GM12874 (cell line): ENCODE data around the gene CXCL6.

Experiments
- TF ChIP-seq, protein P1 (sequence below): IDR thresholded peaks from 2 replicates; pipeline ENCODE4 v1.5.1; 2011; ENCODE audit warnings: low read depth, mild to moderate bottlenecking, control low read depth, low read length, moderate library complexity; ENCODE audit not compliant: insufficient read depth

Gene CXCL6

DNA sequence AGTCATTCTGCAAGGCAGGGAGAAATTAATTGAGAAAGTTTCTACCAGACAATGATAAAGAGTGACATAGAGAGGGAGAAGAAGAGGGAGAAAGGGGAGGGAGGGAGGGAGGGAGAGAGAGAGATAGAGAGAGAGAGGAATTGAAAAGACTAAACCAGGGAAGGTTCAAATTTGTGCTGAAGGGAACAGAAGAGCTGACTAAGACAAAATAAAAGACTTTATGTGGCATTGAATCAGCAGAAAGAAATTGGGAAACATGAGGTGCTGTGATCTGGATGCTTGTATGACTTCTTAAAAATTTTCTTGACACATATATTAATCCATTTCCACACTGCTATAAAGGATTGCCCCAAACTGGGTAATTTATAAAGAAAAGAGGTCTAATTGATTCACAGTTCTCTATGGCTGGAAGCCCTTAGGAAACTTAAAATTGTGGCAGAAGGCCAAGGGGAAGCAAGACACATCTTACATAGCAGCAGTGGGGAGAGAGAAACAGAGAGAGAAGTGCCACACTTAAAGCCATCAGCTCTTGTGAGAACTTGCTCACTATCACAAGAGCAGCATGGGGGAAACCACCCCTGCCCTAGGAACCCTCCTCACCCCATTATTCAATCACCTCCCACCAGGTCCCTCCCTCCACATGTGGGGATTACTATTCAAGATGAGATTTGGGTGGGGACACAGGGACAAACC, 13.5 kb upstream of the CXCL6 start:
- TF ChIP-seq, protein P1, sequence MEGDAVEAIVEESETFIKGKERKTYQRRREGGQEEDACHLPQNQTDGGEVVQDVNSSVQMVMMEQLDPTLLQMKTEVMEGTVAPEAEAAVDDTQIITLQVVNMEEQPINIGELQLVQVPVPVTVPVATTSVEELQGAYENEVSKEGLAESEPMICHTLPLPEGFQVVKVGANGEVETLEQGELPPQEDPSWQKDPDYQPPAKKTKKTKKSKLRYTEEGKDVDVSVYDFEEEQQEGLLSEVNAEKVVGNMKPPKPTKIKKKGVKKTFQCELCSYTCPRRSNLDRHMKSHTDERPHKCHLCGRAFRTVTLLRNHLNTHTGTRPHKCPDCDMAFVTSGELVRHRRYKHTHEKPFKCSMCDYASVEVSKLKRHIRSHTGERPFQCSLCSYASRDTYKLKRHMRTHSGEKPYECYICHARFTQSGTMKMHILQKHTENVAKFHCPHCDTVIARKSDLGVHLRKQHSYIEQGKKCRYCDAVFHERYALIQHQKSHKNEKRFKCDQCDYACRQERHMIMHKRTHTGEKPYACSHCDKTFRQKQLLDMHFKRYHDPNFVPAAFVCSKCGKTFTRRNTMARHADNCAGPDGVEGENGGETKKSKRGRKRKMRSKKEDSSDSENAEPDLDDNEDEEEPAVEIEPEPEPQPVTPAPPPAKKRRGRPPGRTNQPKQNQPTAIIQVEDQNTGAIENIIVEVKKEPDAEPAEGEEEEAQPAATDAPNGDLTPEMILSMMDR: no peak

DNA sequence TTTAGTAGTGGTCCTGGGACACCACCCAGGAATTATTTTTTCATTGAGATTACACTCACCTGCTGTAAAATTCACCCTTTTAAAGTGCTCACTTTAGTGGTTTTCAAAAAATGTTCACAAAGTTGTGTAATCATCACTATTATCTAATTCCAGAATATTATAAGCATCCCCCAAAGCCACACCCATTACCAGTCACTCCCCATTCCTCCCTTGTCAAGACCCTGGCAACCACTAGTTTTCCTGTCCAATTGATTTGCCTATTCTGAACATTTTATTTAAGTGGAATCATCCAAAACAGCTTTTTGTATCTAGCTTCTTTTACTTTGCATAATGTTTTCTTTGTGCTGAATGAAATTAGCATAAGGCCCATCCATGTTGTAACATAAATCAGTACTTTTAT, 12.7 kb upstream of the CXCL6 start:
- TF ChIP-seq, protein P1: no peak

DNA sequence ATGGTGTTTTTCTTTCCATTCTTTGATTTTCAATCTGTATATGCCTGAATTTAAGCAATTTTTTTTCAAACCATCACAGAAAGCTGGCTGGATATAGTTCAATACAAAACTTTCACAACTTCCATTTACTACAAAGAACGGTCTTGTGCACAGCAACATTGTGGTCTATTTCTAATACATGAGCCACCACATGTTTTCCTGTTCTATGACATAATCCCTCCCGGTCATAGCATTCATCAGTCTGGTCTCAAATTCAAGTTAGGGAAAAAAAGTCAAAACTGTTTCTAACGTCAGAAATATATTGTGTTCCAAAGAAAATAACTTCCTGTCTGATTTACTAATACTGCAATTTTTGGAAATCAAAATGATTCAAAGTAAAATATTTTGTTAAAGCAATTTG, 7.5 kb upstream of the CXCL6 start:
- TF ChIP-seq, protein P1: no peak

DNA sequence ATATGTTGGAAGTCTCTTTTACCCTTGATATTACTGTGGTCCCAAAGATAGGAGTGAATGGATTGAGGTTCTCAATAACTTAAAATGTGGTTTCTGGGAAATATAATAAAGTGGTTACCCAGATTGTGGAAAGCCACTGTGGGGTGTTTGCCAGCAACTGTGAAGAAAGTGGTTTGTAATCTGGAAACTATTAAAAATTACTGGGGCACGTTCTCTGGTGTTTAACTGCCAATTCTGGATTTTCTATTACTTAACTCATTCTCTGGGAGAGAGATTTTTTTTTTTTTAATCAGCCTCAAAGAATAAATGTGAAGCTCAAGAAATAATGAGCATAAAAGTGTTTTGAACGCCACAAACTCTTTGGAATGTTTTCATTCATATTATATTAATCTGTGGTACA, 4.9 kb upstream of the CXCL6 start:
- TF ChIP-seq, protein P1: no peak

DNA sequence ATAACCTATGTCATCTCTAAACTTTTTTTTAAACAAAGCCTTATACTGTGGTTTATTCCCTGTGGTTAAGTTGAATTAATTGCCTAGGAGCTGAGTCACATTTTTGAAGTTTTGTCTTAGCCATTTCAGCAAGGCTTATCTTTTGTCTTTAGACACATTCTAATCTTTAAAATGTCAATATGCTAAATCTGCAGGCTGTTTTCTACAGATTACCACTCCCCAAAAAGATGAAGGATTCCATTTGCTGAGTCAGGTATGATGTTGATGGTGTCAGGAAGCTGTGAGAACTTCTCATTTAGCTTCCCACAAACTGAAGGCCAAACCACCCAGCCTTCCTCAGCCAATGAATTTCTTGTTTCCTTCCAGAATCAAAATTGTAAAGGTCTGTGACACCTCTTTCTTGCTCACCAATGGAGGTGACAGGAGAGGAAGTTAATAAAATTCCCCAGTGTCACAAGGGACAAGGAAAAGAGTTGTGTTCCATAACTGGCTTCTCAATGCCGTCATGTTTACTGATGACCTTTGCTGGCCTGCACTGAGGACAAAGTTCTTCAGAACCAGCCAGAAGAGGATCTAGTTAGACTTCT, 3.7 kb upstream of the CXCL6 start:
- TF ChIP-seq, protein P1: no peak

DNA sequence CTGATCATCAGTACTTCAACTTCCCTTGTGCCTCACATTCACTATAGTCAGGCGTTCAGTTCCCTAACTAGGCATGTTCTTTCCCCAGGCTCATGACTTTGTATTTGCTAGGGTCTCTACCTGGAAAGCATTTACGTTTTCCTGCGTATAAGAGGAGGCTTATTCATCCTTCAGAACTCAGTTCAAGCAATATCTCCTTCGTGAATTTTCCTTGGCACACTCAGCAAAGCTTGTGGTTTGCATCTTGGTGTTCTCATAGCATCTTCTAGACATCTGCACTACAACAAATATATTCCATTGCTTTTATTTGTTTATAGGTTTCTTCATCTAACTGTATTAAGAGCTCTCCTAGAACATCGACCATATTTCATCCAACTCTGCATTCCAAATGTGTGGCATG, 2.6 kb downstream of the CXCL6 start:
- TF ChIP-seq, protein P1: no peak

DNA sequence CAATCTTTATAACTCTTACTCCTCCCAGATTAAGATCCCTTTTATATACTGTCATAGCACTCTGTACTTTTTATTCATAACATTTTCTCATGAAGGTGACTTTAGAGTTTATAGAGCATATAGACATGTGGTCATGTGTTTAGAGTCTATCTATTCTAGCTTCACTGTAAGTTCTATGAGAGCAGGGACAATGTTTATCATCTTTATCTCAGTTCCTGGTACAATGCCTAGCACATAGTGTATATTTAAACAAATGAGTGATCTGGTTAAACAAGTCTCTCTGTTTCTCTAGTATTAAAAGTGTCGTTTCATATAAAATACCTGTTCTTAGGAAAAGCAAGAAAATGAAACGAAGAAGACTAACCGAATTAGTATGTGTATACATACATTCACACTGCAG, 3.2 kb downstream of the CXCL6 start:
- TF ChIP-seq, protein P1: no peak
